ENCODE data around the gene PLCG1.

The PLCG1 gene

DNA sequence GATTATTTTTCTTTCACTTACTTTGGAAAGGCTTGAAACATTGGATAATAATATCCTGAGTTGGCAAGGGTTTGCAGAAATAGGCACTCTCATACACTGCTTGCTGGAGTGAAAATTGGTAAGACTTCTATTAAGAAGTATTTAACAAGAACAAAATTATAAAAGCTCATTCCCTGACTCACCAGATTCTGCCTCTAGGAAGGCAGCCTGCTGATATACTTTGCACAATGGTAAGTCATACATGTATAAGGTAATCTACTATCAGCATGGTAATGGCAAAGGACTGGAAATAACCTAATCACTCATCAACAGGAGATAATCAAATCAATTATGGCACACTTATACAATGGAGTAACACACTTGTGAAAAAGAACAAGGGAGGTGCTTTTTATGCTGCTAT lies 85.8 kb downstream of the PLCG1 start:
- no peak overlapping the region for H3K4me3 ChIP-seq (ENCODE audit: low read depth, low read length)
- TF ChIP-seq, protein P1, sequence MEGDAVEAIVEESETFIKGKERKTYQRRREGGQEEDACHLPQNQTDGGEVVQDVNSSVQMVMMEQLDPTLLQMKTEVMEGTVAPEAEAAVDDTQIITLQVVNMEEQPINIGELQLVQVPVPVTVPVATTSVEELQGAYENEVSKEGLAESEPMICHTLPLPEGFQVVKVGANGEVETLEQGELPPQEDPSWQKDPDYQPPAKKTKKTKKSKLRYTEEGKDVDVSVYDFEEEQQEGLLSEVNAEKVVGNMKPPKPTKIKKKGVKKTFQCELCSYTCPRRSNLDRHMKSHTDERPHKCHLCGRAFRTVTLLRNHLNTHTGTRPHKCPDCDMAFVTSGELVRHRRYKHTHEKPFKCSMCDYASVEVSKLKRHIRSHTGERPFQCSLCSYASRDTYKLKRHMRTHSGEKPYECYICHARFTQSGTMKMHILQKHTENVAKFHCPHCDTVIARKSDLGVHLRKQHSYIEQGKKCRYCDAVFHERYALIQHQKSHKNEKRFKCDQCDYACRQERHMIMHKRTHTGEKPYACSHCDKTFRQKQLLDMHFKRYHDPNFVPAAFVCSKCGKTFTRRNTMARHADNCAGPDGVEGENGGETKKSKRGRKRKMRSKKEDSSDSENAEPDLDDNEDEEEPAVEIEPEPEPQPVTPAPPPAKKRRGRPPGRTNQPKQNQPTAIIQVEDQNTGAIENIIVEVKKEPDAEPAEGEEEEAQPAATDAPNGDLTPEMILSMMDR (IDR thresholded peaks at IDR 0.05; ENCODE audit: control insufficient read depth, extremely low read depth, insufficient read depth): no peak
- no peak for DNase-seq (ENCODE audit: low read depth)

DNA sequence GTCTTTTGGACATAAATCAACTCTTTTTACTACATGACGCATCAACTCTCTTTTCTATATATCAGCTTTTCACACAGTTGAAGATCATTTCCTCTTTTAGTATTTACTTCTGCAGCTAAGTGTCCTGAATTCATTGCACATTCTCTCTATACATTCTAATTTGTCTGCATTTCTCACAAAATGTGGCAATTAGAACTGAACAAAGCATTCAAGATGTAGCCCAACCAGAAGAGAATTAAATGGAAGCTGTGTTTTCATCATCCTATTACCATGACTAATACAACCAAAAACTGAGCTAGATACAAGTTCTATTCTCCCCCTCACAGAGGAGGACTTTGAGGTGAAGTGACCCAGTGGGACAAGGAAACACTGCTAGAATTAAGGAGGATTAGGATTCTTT lies 86.9 kb downstream of the PLCG1 start:
- no peak for DNase-seq (ENCODE audit: low read depth)
- TF ChIP-seq, protein P1 (IDR thresholded peaks at IDR 0.05; ENCODE audit: control insufficient read depth, extremely low read depth, insufficient read depth): no peak

DNA sequence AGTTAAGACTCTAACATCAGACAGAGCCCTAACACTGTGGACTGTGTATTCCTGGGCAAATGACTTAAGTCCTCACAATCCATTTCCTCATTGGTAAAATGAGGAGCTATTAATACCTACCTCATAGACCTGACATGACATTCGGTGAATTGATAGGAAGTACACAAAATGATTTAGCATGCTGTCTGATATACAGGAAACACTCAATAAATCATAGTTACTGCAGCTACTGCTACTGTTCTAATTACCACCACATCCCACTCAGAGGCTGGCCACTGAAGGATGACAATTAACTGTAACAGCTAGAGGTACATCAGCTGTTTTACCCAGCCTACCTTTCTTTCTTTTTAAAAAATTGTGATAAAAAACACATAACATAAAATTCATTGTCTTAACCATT lies 87.7 kb downstream of the PLCG1 start:
- DNase-seq (ENCODE audit: low read depth): no peak
- H3K4me3 ChIP-seq (ENCODE audit: low read depth, low read length): no peak overlapping the region
- TF ChIP-seq, protein P1 (IDR thresholded peaks at IDR 0.05; ENCODE audit: control insufficient read depth, extremely low read depth, insufficient read depth): no peak

More for the DNA sequence above, 86.9 kb downstream of the PLCG1 start:
- H3K4me3 ChIP-seq (ENCODE audit: low read depth, low read length): no peak overlapping the region

DNA sequence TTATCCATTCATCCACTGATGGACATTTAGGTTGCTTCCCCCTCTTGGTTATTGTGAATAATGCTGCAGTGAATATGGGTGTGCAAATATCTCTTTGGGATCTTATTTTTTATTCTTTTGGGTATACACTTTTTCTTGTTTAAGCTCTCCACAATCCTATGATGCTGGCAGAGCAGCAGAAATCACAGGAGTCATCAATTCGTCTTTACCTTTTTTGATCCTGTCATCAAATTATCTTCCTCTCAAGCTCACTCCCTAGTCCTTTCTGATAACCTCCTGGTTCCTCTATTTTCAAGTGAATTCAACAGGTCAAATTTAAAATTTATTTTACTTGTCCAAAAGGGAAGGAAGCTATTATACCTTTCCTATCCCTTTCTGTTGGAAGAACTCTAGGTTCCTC lies 89.1 kb downstream of the PLCG1 start:
- no peak overlapping the region for H3K4me3 ChIP-seq (ENCODE audit: low read depth, low read length)
- TF ChIP-seq, protein P1 (IDR thresholded peaks at IDR 0.05; ENCODE audit: control insufficient read depth, extremely low read depth, insufficient read depth): no peak
- DNase-seq (ENCODE audit: low read depth): no peak

All from LNCaP clone FGC (cell line).